HG03521 (cell line): ENCODE results near the gene RXRB.
"Not testable (repeated sequence)": the region's sequence is repeated elsewhere in the genome, so short reads cannot be mapped to it uniquely, and the experiment has no call there.

Source experiments
- ATAC-seq: cut with Tn5 transposase; IDR thresholded peaks from one replicate; pipeline ENCODE4 v1.9.1; 2021; ENCODE audit warnings: mild to moderate bottlenecking, moderate library complexity; ENCODE audit not compliant: unreplicated experiment

The RXRB gene

GRCh38 chr6:33164665-33165373, 35.6 kb downstream of the RXRB start:
- no peak for ATAC-seq

DNA sequence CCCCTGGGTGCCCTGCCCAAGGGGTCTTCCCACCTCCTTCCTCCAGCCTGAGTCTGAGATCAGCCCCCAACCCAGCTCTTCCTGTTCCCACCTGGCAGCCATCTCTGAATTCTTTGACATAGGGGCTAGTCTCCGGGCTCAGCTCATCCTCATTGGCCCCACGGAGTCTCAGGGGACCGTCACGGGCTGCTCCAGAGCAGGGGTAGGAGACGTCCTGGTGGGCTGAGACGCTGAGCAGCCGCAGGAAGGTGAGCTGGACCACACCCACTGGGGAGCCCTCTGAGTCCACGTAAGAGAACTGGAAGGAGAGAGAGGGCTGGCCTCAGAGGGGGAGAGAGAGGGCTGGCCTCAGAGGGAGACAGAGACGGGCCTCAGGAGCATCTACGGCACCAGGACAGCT, 36.3 kb downstream of the RXRB start:
- ATAC-seq = no peak

GRCh38 chr6:33163540-33163939, 36.9 kb downstream of the RXRB start:
- ATAC-seq = no peak

GRCh38 chr6:33161354-33162331, 38.8 kb downstream of the RXRB start:
- ATAC-seq = no peak

GRCh38 chr6:33160728-33161344, 39.6 kb downstream of the RXRB start:
- ATAC-seq = no peak

DNA sequence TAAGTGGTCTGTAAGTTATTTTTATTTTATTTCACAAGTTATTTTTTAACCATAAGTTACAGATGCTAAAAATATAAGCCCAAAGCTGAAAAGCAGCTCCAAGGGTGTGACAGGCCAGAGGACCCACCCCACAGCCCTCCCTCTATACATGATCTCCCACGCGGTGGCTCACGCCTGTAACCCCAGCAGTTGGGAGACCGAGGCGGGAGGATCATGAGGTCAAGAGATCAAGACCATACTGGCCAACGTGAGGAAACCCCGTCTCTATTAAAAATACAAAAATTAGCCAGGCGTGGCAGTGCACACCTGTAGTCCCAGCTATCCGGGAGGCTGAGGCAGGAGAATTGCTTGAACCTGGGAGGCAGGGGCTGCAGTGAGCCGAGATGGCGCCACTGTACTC, 40.4 kb downstream of the RXRB start:
- ATAC-seq = no peak

DNA sequence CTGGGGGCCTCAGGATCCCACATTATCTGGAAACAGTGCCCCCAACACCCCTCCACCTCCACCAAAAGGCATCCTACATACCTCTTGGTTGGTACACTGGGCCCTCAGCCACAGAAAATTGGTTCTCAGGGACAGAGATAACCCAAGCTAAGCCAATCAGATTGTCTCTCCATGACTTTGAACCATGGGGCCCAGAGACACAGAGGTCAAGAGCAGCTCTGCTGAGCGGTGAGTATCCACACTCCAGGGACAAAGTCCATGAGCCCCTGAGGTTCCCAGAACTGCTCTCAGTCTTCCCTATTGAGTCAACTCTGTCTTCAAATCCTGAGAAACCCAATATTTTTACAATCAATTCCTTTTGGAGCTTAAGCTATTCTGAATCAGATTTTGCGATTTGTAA, 43.5 kb downstream of the RXRB start:
- ATAC-seq = no peak

GRCh38 chr6:33156561-33156960, 43.9 kb downstream of the RXRB start:
- no peak for ATAC-seq

GRCh38 chr6:33154349-33154748, 46.1 kb downstream of the RXRB start:
- ATAC-seq = no peak

DNA sequence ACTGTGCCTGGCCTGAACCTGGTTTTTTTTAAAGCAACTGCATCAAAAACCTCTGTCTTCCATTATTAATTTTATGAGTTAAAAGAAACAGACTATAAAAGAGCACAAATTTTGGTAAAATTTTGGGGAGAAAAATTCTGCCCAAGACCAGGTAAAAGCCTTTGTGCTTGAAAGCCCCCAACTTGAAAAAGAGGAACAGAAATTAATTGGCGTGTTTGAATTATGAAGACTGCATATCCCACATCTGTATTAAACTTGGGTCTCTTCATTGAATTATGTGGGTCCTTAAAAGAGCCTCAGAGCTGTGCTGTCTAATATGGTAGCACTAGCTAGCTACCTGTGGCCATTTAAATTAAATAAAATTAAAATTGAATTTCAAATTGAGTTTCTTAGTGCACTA, 49.4 kb downstream of the RXRB start:
- no peak for ATAC-seq

DNA sequence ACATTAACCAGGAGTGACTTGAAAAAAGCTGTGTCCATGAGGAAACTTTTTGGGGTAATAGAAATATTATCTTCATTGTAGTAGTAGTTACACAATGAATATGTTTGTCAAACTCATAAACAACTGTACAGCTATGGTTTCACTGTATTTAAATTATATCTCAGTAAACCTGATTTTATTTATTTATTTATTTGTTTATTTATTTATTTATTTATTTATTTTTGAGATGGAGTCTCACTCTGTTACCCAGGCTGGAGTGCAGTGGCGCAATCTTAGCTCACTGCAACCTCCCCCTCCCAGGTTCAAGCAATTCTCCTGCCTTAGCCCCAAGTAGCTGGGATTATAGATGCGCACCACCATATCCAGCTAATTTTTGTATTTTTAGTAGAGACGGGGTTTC, 49.9 kb downstream of the RXRB start:
- ATAC-seq = not testable (repeated sequence)

DNA sequence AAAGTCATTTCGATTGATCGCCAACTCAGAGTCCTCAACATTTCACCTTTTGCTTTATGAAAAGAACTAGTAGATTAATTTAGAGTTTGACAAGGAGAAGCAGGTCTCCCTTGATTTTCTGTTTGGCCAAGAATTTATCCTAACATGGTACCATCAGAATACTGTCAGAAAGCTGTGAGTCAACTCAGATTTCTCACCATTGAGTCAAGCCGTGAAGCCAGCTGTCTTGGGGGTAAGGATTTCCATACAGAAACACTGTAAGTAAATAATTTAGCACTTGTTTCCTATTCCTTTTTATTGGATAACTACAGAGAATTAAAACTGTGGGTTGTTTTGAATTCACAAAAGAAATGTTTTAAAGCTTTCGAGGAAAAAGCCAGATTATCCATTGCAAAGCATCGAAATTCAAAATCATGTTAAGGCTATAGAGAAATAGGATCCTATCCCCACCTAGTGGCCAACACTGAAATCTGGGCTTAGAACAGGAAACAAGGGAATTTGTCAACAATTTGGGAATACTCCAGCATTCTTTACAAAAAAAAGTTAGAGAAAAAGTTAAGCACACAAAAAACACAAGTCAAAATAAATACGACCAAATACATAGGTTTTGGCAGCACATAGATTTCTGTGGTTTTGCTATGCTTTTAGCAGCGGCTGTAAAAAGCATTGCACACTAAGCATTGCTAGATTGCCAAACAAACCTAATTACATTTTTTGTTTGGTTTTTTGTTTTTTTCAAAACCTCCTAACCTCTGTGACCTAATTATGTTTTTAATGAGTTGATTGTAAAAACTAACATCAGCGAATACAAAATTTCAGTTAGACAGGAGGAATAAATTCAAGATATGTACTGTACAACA, 52.4 kb downstream of the RXRB start:
- no peak for ATAC-seq

GRCh38 chr6:33144373-33144772, 56.1 kb downstream of the RXRB start:
- ATAC-seq = no peak
